Stimulated activated naive CD8-positive, alpha-beta T cell treated with anti-CD3 and anti-CD28 coated beads, Interleukin-15, amount 100 ng/mL, for 72 hours (primary cell): ENCODE measurements around the gene PIN1.
A peak's percentile ranks its signal among the peaks of the same experiment; 100 is the strongest.

Experiments
- ATAC-seq: fragments of 150-1000 bp; cut with Tn5 transposase; 2 replicates; pipeline ENCODE4 v1.10.0; 2021; ENCODE audit warnings: mild to moderate bottlenecking, moderate library complexity
- DNase-seq, 2 donors: peaks; one replicate each; pipeline ENCODE4 v3.0.0; 2021 to 2022
- H3K27ac Mint-ChIP-seq, 2 donors: one replicate each; pipeline ENCODE4 v1.8.0; 2022; ENCODE audit warnings: mild to moderate bottlenecking in 2 of 2, mixed read lengths in 2 of 2, moderate library complexity in 2 of 2
- H3K27me3 Mint-ChIP-seq: one replicate; pipeline ENCODE4 v1.8.0; 2022; ENCODE audit warnings: mixed read lengths
- H3K4me1 Mint-ChIP-seq: one replicate; pipeline ENCODE4 v1.8.0; 2022; ENCODE audit warnings: mild to moderate bottlenecking, mixed read lengths
- H3K4me3 Mint-ChIP-seq, 2 donors: one replicate each; pipeline ENCODE4 v1.8.0; 2022; ENCODE audit warnings: mild to moderate bottlenecking in 2 of 2, mixed read lengths in 2 of 2, moderate library complexity in 1 of 2
- H3K9me3 Mint-ChIP-seq, 2 donors: one replicate each; pipeline ENCODE4 v1.8.0; 2022; ENCODE audit warnings: mixed read lengths in 2 of 2

Gene PIN1

GRCh38 chr19:9860407-9860806 is 25.3 kb downstream of the PIN1 start:
- DNase-seq (no peak), ATAC-seq (no peak)
- Mint-ChIP-seq H3K4me3 (no peak overlapping the region), H3K27ac (no peak overlapping the region), H3K27me3 (no peaks in the 10 kb centered on the region), H3K9me3 (no peaks in the 10 kb centered on the region), H3K4me1 (peaks cover 93% of the 10 kb centered on the region)

GRCh38 chr19:9861503-9861902 is 26.4 kb downstream of the PIN1 start:
- no peaks in the 10 kb centered on the region for H3K9me3 Mint-ChIP-seq
- ATAC-seq: no peak
- no peaks in the 10 kb centered on the region for H3K27me3 Mint-ChIP-seq
- peak overlapping the region in 1 of 2 donors; percentile 36 for H3K4me3 Mint-ChIP-seq
- DNase-seq: no peak
- peak overlapping the region in 1 of 2 donors; percentile 54 for H3K27ac Mint-ChIP-seq
- H3K4me1 Mint-ChIP-seq: peaks cover 96% of the 10 kb centered on the region

- Mint-ChIP-seq H3K27ac (peak overlapping the region; percentile 79 to 88), H3K9me3 (no peaks in the 10 kb centered on the region), H3K4me3 (peak overlapping the region; percentile 74 to 75), H3K4me1 (peaks cover 86% of the 10 kb centered on the region), H3K27me3 (no peaks in the 10 kb centered on the region)
- ATAC-seq: peak; percentile 33
- DNase-seq: no peak
Measured at GRCh38 chr19:9862938-9863337, 27.8 kb downstream of the PIN1 start.

GRCh38 chr19:9863759-9864158 is 28.6 kb downstream of the PIN1 start:
- H3K4me3 Mint-ChIP-seq: peak overlapping the region; percentile 74 to 75
- DNase-seq (no peak), ATAC-seq (peak; percentile 87)
- peaks cover 78% of the 10 kb centered on the region for H3K4me1 Mint-ChIP-seq
- H3K9me3 Mint-ChIP-seq: no peaks in the 10 kb centered on the region
- peak overlapping the region in 1 of 2 donors; percentile 88 for H3K27ac Mint-ChIP-seq
- no peaks in the 10 kb centered on the region for H3K27me3 Mint-ChIP-seq

- no peak overlapping the region for H3K4me3 Mint-ChIP-seq
- no peak overlapping the region for H3K27ac Mint-ChIP-seq
- H3K9me3 Mint-ChIP-seq: no peaks in the 10 kb centered on the region
- H3K4me1 Mint-ChIP-seq: peaks cover 56% of the 10 kb centered on the region
- ATAC-seq (peak; percentile 66), DNase-seq (no peak)
- H3K27me3 Mint-ChIP-seq: no peaks in the 10 kb centered on the region
Measured at GRCh38 chr19:9865732-9866501, 30.8 kb downstream of the PIN1 start.

- Mint-ChIP-seq H3K9me3 (no peaks in the 10 kb centered on the region), H3K27ac (no peak overlapping the region), H3K27me3 (no peaks in the 10 kb centered on the region), H3K4me3 (no peak overlapping the region), H3K4me1 (peaks cover 25% of the 10 kb centered on the region)
- ATAC-seq: no peak
- DNase-seq: no peak
Measured at GRCh38 chr19:9868983-9869617, 34.0 kb downstream of the PIN1 start.

GRCh38 chr19:9871626-9872338 is 36.7 kb downstream of the PIN1 start:
- Mint-ChIP-seq H3K4me1 (peaks cover 2% of the 10 kb centered on the region), H3K27ac (no peak overlapping the region), H3K4me3 (no peak overlapping the region), H3K27me3 (no peaks in the 10 kb centered on the region), H3K9me3 (no peaks in the 10 kb centered on the region)
- no peak for ATAC-seq
- no peak for DNase-seq

- Mint-ChIP-seq H3K4me3 (no peak overlapping the region), H3K27ac (no peak overlapping the region), H3K4me1 (no peaks in the 10 kb centered on the region), H3K27me3 (no peaks in the 10 kb centered on the region), H3K9me3 (no peaks in the 10 kb centered on the region)
- DNase-seq (no peak), ATAC-seq (no peak)
Measured at GRCh38 chr19:9872618-9873242, 37.6 kb downstream of the PIN1 start.

- H3K4me3 Mint-ChIP-seq: no peak overlapping the region
- H3K4me1 Mint-ChIP-seq: no peaks in the 10 kb centered on the region
- no peak for DNase-seq
- peak overlapping the region in 1 of 2 donors; percentile 92 for H3K27ac Mint-ChIP-seq
- ATAC-seq: no peak
- no peaks in the 10 kb centered on the region for H3K27me3 Mint-ChIP-seq
- no peaks in the 10 kb centered on the region for H3K9me3 Mint-ChIP-seq
Measured at GRCh38 chr19:9875031-9875627, 40.0 kb downstream of the PIN1 start.

- Mint-ChIP-seq H3K4me1 (no peaks in the 10 kb centered on the region), H3K4me3 (no peak overlapping the region), H3K9me3 (no peaks in the 10 kb centered on the region), H3K27me3 (no peaks in the 10 kb centered on the region), H3K27ac (peak overlapping the region in 1 of 2 donors; percentile 92)
- no peak for DNase-seq
- no peak for ATAC-seq
Measured at GRCh38 chr19:9875796-9876195, 40.7 kb downstream of the PIN1 start.

GRCh38 chr19:9877780-9878510 is 42.8 kb downstream of the PIN1 start:
- ATAC-seq (no peak), DNase-seq (no peak)
- H3K9me3 Mint-ChIP-seq: no peaks in the 10 kb centered on the region
- no peak overlapping the region for H3K27ac Mint-ChIP-seq
- no peak overlapping the region for H3K4me3 Mint-ChIP-seq
- no peaks in the 10 kb centered on the region for H3K4me1 Mint-ChIP-seq
- no peaks in the 10 kb centered on the region for H3K27me3 Mint-ChIP-seq

GRCh38 chr19:9878511-9879196 is 43.5 kb downstream of the PIN1 start:
- Mint-ChIP-seq H3K9me3 (no peaks in the 10 kb centered on the region), H3K4me3 (no peak overlapping the region), H3K27ac (no peak overlapping the region), H3K27me3 (no peaks in the 10 kb centered on the region), H3K4me1 (no peaks in the 10 kb centered on the region)
- no peak for ATAC-seq
- no peak for DNase-seq

GRCh38 chr19:9881720-9882119 is 46.6 kb downstream of the PIN1 start:
- Mint-ChIP-seq H3K4me1 (no peaks in the 10 kb centered on the region), H3K27me3 (no peaks in the 10 kb centered on the region), H3K4me3 (no peak overlapping the region), H3K9me3 (no peaks in the 10 kb centered on the region), H3K27ac (no peak overlapping the region)
- DNase-seq: no peak
- ATAC-seq: no peak

GRCh38 chr19:9883231-9883758 is 48.2 kb downstream of the PIN1 start:
- no peak overlapping the region for H3K4me3 Mint-ChIP-seq
- no peaks in the 10 kb centered on the region for H3K4me1 Mint-ChIP-seq
- DNase-seq (no peak), ATAC-seq (no peak)
- no peaks in the 10 kb centered on the region for H3K9me3 Mint-ChIP-seq
- H3K27me3 Mint-ChIP-seq: no peaks in the 10 kb centered on the region
- H3K27ac Mint-ChIP-seq: peak overlapping the region in 1 of 2 donors; percentile 63
